K562 (cell line): ENCODE results near the gene DNAJC8. TPM values are rescaled to one million over a fixed set of nuclear protein-coding genes. Genes with fewer than 3 reads are reported as not detected.

Experiments
- ATAC-seq: fragments of 200-7000 bp; cut with Tn5 transposase; 3 replicates; pipeline ENCODE4 v1.9.1; 2020; ENCODE audit warnings: moderate library complexity
- BruUV-seq: library from RNA; stranded (reverse); fragments of 400-500 nt; replicated peaks from 2 replicates; lab custom pipeline; 2021; lab: Mats Ljungman, UMichigan
- CTCF ChIA-PET: fragments of 300-600 bp; formaldehyde crosslinking; extraction: SDS; loops from one replicate; lab custom pipeline; 2021; ENCODE audit warnings: low intra/inter-chr PET ratio; lab: Yijun Ruan, JAX
- POLR2A ChIA-PET: fragments of 300-600, 350-650 bp; sonication (Branson Sonifier 250); formaldehyde crosslinking; extraction: SDS; loops from one replicate; lab custom pipeline; 2021; ENCODE audit warnings: antibody characterized with exemption, inconsistent platforms; lab: Yijun Ruan, JAX
- DNase-seq, 4 experiments: peaks; one replicate each; pipeline versions ENCODE4 v3.0.0 to v3.0.0-alpha.2; 2011 to 2018; ENCODE audit warnings: low spot score in 3 of 4, mixed read lengths in 3 of 4; ENCODE audit errors: extremely low read depth in 1 of 4
- FAIRE-seq: peaks from 2 replicates; lab custom pipeline; 2011; peaks lifted over from hg19 to GRCh38; lab: Jason Lieb, UNC
- H2AFZ ChIP-seq: 2 replicates; pipeline ENCODE4 v1.6.0; 2011; ENCODE audit warnings: low read depth, low read length, control low read depth, inconsistent platforms
- H3K27ac ChIP-seq: fragments of 200-600 bp; 3 replicates; pipeline ENCODE4 v1.8.0; 2011; ENCODE audit warnings: low read depth, mild to moderate bottlenecking, control low read depth, inconsistent platforms, low read length, moderate library complexity, mixed read lengths; ENCODE audit errors: extremely low read depth
- H3K27me3 ChIP-seq, 2 experiments: fragments of 300-600 bp in 1 of 2; 2 replicates in 1 of 2; 3 replicates in 1 of 2; pipeline versions ENCODE4 v1.6.0 to v1.8.0; 2011; ENCODE audit warnings: inconsistent platforms in 2 of 2, low read length in 2 of 2, mild to moderate bottlenecking in 1 of 2, mixed read lengths in 1 of 2, moderate library complexity in 1 of 2; ENCODE audit not compliant: control insufficient read depth in 2 of 2, insufficient read depth in 2 of 2
- H3K36me3 ChIP-seq: fragments of 300-600 bp; 3 replicates; pipeline ENCODE4 v1.8.0; 2011; ENCODE audit warnings: mild to moderate bottlenecking, low read length, inconsistent platforms; ENCODE audit not compliant: control insufficient read depth, insufficient read depth
- H3K4me1 ChIP-seq, 2 experiments: fragments of 200-600 bp in 1 of 2; replicated peaks in 1 of 2; 2 replicates in 1 of 2; 3 replicates in 1 of 2; pipeline versions ENCODE4 v1.5.1 to v1.8.0; 2011; ENCODE audit warnings: inconsistent platforms in 2 of 2, low read length in 2 of 2, mild to moderate bottlenecking in 1 of 2, mixed read lengths in 1 of 2, moderate library complexity in 1 of 2; ENCODE audit not compliant: control insufficient read depth in 2 of 2, insufficient read depth in 2 of 2
- H3K4me2 ChIP-seq: 2 replicates; pipeline ENCODE4 v1.6.1; 2011; ENCODE audit warnings: low read length, control low read depth, inconsistent platforms, mixed read lengths; ENCODE audit not compliant: insufficient read depth
- H3K4me3 ChIP-seq: fragments of 200-600 bp; sonication (generic), shearing (Covaris generic); 2 replicates; pipeline ENCODE4 v1.5.1; 2016; ENCODE audit warnings: control low read depth, inconsistent platforms
- H3K79me2 ChIP-seq: fragments of 200-600 bp; 3 replicates; pipeline ENCODE4 v1.8.0; 2011; ENCODE audit warnings: low read length, inconsistent platforms; ENCODE audit not compliant: control insufficient read depth, insufficient read depth
- H3K9ac ChIP-seq, 2 experiments: 2 replicates each; pipeline versions ENCODE4 v1.6.0 to v1.6.1; 2011; ENCODE audit warnings: low read depth in 2 of 2, low read length in 2 of 2, control low read depth in 1 of 2, inconsistent platforms in 1 of 2, mild to moderate bottlenecking in 1 of 2, mixed read lengths in 1 of 2; ENCODE audit not compliant: insufficient read depth in 1 of 2
- H3K9me1 ChIP-seq: one replicate; pipeline ENCODE4 v1.6.0; 2011; ENCODE audit warnings: inconsistent platforms, mild to moderate bottlenecking, low read length, moderate library complexity; ENCODE audit not compliant: control insufficient read depth, insufficient read depth
- H3K9me3 ChIP-seq: replicated peaks from 2 replicates; pipeline ENCODE4 v1.5.1; 2011; ENCODE audit warnings: low read depth, low read length, inconsistent platforms; ENCODE audit not compliant: control insufficient read depth, insufficient read depth
- H4K20me1 ChIP-seq: replicated peaks from 2 replicates; pipeline ENCODE4 v1.6.1; 2011; ENCODE audit warnings: low read length, inconsistent platforms, mixed read lengths; ENCODE audit not compliant: control insufficient read depth, insufficient read depth
- CBX1 ChIP-seq: sonication (generic); IDR thresholded peaks from 2 replicates; pipeline ENCODE4 v1.6.1; 2016; ENCODE audit warnings: antibody characterized with exemption, low read depth, mild to moderate bottlenecking
- FOXJ3 ChIP-seq: sonication (generic); formaldehyde crosslinking; IDR thresholded peaks from 2 replicates; pipeline ENCODE4 v1.4.0; 2020; ENCODE audit warnings: mild to moderate bottlenecking, missing genetic modification reagents
- HDAC1 ChIP-seq, 2 experiments: fragments of 450-650 bp; IDR thresholded peaks; 2 replicates each; pipeline ENCODE4 v1.6.1; 2016 to 2017; ENCODE audit warnings: inconsistent platforms in 1 of 2, mild to moderate bottlenecking in 1 of 2, moderate library complexity in 1 of 2
- KAT7 ChIP-seq: sonication (generic); formaldehyde crosslinking; IDR thresholded peaks from 2 replicates; pipeline ENCODE4 v1.8.0; 2022; ENCODE audit warnings: missing genetic modification reagents, mild to moderate bottlenecking, borderline replicate concordance
- SFPQ ChIP-seq: fragments of 200-400 bp; formaldehyde crosslinking; IDR thresholded peaks from 2 replicates; pipeline ENCODE4 v1.6.1; 2017; ENCODE audit warnings: mild to moderate bottlenecking, low read depth, low read length, moderate library complexity
- STAG1 ChIP-seq: sonication (generic); formaldehyde crosslinking; IDR thresholded peaks from 2 replicates; pipeline ENCODE4 v1.5.0; 2020; ENCODE audit warnings: missing genetic modification reagents, borderline replicate concordance
- ZFX ChIP-seq: sonication (generic); formaldehyde crosslinking; IDR thresholded peaks from 2 replicates; pipeline ENCODE4 v1.8.0; 2022; ENCODE audit warnings: mild to moderate bottlenecking, missing genetic modification reagents, moderate library complexity
- WGBS: fragments of 100-300 bp; shearing (Covaris generic); methylation state at CpG from one replicate; pipeline ENCODE4 v1.1.6; 2016; ENCODE audit warnings: low coverage, mixed read lengths; ENCODE audit not compliant: insufficient coverage; ENCODE audit errors: missing lambda C conversion rate; 5-methylcytosine and 5-hydroxymethylcytosine counted together
- in situ Hi-C: fragments of 300-500 bp; cut with MboI; formaldehyde crosslinking; loops from 4 replicates; pipeline ENCODE4 v1.15.0; 2018; ENCODE audit warnings: inconsistent platforms, mixed read lengths
- intact Hi-C: fragments of 100-400 bp; cut with micrococcal nuclease; formaldehyde crosslinking; loops from 2 replicates; pipeline ENCODE4 v1.14.2; 2022
- polyA plus RNA-seq, 8 experiments: library from polyadenylated mRNA; depleted of rRNA in 4 of 8; stranded (reverse) in 5 of 8; unstranded in 3 of 8; fragments of >200 nt; fragmentation: Nextera tagmentation in 2 of 8; fragmentation: Illumina TruSeq in 1 of 8; extraction: Ambion mirVana in 2 of 8; extraction: Trizol in 1 of 8; gene quantifications; 2 replicates each; pipeline versions ENCODE4 v1.2.1 to v1.2.3, GENCODE V29; 2011 to 2014; ENCODE audit warnings: inconsistent platforms in 1 of 8, missing spikeins in 1 of 8
- total RNA-seq, 7 experiments: library from RNA; depleted of rRNA in 6 of 7; stranded (reverse); fragments of >200 nt in 6 of 7; fragmentation: Illumina TruSeq in 2 of 7; extraction: Trizol in 2 of 7; gene quantifications; 2 replicates each; pipeline versions ENCODE4 v1.2.1 to v1.2.3, GENCODE V29; 2011 to 2021; ENCODE audit warnings: low replicate concordance in 1 of 7
- TF ChIP-seq, protein P1 (sequence below): fragments of 450-650 bp; IDR thresholded peaks from 2 replicates; pipeline ENCODE4 v1.6.1; 2016; ENCODE audit warnings: mild to moderate bottlenecking, moderate library complexity

DNAJC8 gene
- total and polyA plus RNA-seq, 9 of the 15 experiments (the other 6 are each of a cell fraction or from before 2014, with no cell fraction given): 143 to 508 (median 209) TPM

- POLR2A ChIA-PET: interaction anchor here (0.7 to 10.6 kb wide), 5 partner anchors 10 to 335 kb away, joined by 3 to 245 read pairs (median 5); partner anchors contain the start of genes ATP5IF1 and SESN2
- CTCF ChIA-PET: no interaction called here
- peak overlapping the region; percentile 68 to 71; a peak in 3 of 4 replicates for H3K9ac ChIP-seq
- DNase-seq (no peak), FAIRE-seq (no peak), ATAC-seq (no peak)
- peak overlapping the region; percentile 44 for H3K4me3 ChIP-seq
- peaks cover 12 to 40% of the 10 kb centered on the region in 2 experiments for H3K4me1 ChIP-seq
- H3K79me2 ChIP-seq: peaks cover 4% of the 10 kb centered on the region; the same call in 2 of the 3 replicates
- H3K4me2 ChIP-seq: peak overlapping the region; percentile 79
- no peaks in the 10 kb centered on the region for H3K9me1 ChIP-seq
- H3K27ac ChIP-seq: peak overlapping the region; percentile 66
- H3K9me3 ChIP-seq: no peaks in the 10 kb centered on the region
- in situ Hi-C loops (no loop called here), intact Hi-C loops (loop anchor here (5.0 kb wide), 3 partner anchors 81 to 271 kb away; partner anchors contain the start of gene MED18)
- WGBS: 21% methylated on average over 11 of the region's 11 CpGs
- no peaks in the 10 kb centered on the region for H4K20me1 ChIP-seq
- H2AFZ ChIP-seq: peak overlapping the region; percentile 70
- H3K36me3 ChIP-seq: no peaks in the 10 kb centered on the region
- TSS peak; percentile 89 for BruUV-seq
- H3K27me3 ChIP-seq: no peaks in the 10 kb centered on the region
- TF ChIP-seq FOXJ3 (CRISPR knock-in tag) (peak; percentile 64; the same call in 1 of the 2 replicates), HDAC1 (IDR thresholded peaks at IDR 0.05) (peak in 1 of 2 experiments; percentile 42; a peak in 1 of 4 replicates), STAG1 (no peak), SFPQ (no peak), ZFX (CRISPR knock-in tag) (peak; percentile 40; the same call in 1 of the 2 replicates), KAT7 (CRISPR knock-in tag) (0 out of 2 replicates have a peak, but pooled peaks have one; percentile 73), CBX1 (no peak)
- TF ChIP-seq, protein P1, sequence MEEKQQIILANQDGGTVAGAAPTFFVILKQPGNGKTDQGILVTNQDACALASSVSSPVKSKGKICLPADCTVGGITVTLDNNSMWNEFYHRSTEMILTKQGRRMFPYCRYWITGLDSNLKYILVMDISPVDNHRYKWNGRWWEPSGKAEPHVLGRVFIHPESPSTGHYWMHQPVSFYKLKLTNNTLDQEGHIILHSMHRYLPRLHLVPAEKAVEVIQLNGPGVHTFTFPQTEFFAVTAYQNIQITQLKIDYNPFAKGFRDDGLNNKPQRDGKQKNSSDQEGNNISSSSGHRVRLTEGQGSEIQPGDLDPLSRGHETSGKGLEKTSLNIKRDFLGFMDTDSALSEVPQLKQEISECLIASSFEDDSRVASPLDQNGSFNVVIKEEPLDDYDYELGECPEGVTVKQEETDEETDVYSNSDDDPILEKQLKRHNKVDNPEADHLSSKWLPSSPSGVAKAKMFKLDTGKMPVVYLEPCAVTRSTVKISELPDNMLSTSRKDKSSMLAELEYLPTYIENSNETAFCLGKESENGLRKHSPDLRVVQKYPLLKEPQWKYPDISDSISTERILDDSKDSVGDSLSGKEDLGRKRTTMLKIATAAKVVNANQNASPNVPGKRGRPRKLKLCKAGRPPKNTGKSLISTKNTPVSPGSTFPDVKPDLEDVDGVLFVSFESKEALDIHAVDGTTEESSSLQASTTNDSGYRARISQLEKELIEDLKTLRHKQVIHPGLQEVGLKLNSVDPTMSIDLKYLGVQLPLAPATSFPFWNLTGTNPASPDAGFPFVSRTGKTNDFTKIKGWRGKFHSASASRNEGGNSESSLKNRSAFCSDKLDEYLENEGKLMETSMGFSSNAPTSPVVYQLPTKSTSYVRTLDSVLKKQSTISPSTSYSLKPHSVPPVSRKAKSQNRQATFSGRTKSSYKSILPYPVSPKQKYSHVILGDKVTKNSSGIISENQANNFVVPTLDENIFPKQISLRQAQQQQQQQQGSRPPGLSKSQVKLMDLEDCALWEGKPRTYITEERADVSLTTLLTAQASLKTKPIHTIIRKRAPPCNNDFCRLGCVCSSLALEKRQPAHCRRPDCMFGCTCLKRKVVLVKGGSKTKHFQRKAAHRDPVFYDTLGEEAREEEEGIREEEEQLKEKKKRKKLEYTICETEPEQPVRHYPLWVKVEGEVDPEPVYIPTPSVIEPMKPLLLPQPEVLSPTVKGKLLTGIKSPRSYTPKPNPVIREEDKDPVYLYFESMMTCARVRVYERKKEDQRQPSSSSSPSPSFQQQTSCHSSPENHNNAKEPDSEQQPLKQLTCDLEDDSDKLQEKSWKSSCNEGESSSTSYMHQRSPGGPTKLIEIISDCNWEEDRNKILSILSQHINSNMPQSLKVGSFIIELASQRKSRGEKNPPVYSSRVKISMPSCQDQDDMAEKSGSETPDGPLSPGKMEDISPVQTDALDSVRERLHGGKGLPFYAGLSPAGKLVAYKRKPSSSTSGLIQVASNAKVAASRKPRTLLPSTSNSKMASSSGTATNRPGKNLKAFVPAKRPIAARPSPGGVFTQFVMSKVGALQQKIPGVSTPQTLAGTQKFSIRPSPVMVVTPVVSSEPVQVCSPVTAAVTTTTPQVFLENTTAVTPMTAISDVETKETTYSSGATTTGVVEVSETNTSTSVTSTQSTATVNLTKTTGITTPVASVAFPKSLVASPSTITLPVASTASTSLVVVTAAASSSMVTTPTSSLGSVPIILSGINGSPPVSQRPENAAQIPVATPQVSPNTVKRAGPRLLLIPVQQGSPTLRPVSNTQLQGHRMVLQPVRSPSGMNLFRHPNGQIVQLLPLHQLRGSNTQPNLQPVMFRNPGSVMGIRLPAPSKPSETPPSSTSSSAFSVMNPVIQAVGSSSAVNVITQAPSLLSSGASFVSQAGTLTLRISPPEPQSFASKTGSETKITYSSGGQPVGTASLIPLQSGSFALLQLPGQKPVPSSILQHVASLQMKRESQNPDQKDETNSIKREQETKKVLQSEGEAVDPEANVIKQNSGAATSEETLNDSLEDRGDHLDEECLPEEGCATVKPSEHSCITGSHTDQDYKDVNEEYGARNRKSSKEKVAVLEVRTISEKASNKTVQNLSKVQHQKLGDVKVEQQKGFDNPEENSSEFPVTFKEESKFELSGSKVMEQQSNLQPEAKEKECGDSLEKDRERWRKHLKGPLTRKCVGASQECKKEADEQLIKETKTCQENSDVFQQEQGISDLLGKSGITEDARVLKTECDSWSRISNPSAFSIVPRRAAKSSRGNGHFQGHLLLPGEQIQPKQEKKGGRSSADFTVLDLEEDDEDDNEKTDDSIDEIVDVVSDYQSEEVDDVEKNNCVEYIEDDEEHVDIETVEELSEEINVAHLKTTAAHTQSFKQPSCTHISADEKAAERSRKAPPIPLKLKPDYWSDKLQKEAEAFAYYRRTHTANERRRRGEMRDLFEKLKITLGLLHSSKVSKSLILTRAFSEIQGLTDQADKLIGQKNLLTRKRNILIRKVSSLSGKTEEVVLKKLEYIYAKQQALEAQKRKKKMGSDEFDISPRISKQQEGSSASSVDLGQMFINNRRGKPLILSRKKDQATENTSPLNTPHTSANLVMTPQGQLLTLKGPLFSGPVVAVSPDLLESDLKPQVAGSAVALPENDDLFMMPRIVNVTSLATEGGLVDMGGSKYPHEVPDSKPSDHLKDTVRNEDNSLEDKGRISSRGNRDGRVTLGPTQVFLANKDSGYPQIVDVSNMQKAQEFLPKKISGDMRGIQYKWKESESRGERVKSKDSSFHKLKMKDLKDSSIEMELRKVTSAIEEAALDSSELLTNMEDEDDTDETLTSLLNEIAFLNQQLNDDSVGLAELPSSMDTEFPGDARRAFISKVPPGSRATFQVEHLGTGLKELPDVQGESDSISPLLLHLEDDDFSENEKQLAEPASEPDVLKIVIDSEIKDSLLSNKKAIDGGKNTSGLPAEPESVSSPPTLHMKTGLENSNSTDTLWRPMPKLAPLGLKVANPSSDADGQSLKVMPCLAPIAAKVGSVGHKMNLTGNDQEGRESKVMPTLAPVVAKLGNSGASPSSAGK: 0 out of 2 replicates have a peak, but pooled peaks have one; percentile 27
Observed at GRCh38 chr1:28246427-28246832, 13.6 kb upstream of the DNAJC8 start.
